Mammary epithelial cell (primary cell): ENCODE measurements around the gene GAP43.

Experiments
- EZH2 ChIP-seq: IDR thresholded peaks from 2 replicates; pipeline ENCODE4 v1.6.1; 2012; ENCODE audit warnings: low read length, inconsistent platforms, borderline replicate concordance
- TF ChIP-seq, protein P1 (sequence below), 2 donors: IDR thresholded peaks in 1 of 2; conservative IDR thresholded peaks in 1 of 2; 2 replicates each; pipeline ENCODE4 v1.5.1; 2011 to 2012; ENCODE audit warnings: inconsistent platforms in 2 of 2, low read length in 2 of 2, mild to moderate bottlenecking in 2 of 2, control low read depth in 1 of 2, low read depth in 1 of 2; ENCODE audit not compliant: insufficient read depth in 1 of 2; ENCODE audit errors: extremely low read depth in 1 of 2

GRCh38 chr3:115658032-115658336, 34.7 kb downstream of the GAP43 start:
- TF ChIP-seq, protein P1, sequence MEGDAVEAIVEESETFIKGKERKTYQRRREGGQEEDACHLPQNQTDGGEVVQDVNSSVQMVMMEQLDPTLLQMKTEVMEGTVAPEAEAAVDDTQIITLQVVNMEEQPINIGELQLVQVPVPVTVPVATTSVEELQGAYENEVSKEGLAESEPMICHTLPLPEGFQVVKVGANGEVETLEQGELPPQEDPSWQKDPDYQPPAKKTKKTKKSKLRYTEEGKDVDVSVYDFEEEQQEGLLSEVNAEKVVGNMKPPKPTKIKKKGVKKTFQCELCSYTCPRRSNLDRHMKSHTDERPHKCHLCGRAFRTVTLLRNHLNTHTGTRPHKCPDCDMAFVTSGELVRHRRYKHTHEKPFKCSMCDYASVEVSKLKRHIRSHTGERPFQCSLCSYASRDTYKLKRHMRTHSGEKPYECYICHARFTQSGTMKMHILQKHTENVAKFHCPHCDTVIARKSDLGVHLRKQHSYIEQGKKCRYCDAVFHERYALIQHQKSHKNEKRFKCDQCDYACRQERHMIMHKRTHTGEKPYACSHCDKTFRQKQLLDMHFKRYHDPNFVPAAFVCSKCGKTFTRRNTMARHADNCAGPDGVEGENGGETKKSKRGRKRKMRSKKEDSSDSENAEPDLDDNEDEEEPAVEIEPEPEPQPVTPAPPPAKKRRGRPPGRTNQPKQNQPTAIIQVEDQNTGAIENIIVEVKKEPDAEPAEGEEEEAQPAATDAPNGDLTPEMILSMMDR (conservative IDR thresholded peaks at IDR 0.05 in 1 of 2, IDR thresholded peaks at IDR 0.05 in 1 of 2; ENCODE audit: extremely low read depth in 1 of 2, insufficient read depth in 1 of 2, low read depth in 1 of 2, low read length in 2 of 2), result no peak
- no peak for TF ChIP-seq EZH2
